Measurements from ENCODE around the gene BRSK2. TPM values are rescaled to one million over a fixed set of nuclear protein-coding genes. Genes with fewer than 3 reads are reported as not detected.
A peak's percentile ranks its signal among the peaks of the same experiment; 100 is the strongest.

BRSK2 gene
- total RNA-seq, 4 donors from 2014 or later = 0.35 to 6.4 (median 0.40) TPM; not detected in 1

GRCh38 chr11:1483445-1483961 lies 93.8 kb downstream of the BRSK2 start:
- H3K36me3 ChIP-seq = peaks cover 0 to 23% (median 0%) of the 10 kb centered on the region in 3 donors
- no peak overlapping the region for H3K4me3 ChIP-seq
- DNase-seq = no peak
- TF ChIP-seq POLR2A (IDR thresholded peaks at IDR 0.05) = no peak
- no peak for TF ChIP-seq CTCF (IDR thresholded peaks at IDR 0.05)
- no peaks in the 10 kb centered on the region for H3K9me3 ChIP-seq
- H3K4me1 ChIP-seq = peaks cover 8 to 40% (median 29%) of the 10 kb centered on the region in 4 donors
- H3K27ac ChIP-seq = peak overlapping the region in 3 of 4 donors; percentile 31 to 79 (median 65)
- no peaks in the 10 kb centered on the region for H3K27me3 ChIP-seq

GRCh38 chr11:1484061-1484671 lies 94.4 kb downstream of the BRSK2 start:
- no peak overlapping the region for H3K4me3 ChIP-seq

GRCh38 chr11:1484695-1485503 lies 95.2 kb downstream of the BRSK2 start:
- no peaks in the 10 kb centered on the region for H3K9me3 ChIP-seq
- peaks cover 0 to 9% (median 0%) of the 10 kb centered on the region in 3 donors for H3K36me3 ChIP-seq
- peak in 1 of 3 donors; percentile 48 for DNase-seq
- no peak for TF ChIP-seq CTCF (IDR thresholded peaks at IDR 0.05)
- no peak for TF ChIP-seq POLR2A (IDR thresholded peaks at IDR 0.05)
- peaks cover 8 to 52% (median 35%) of the 10 kb centered on the region in 4 donors for H3K4me1 ChIP-seq
- peak overlapping the region in 1 of 4 donors; percentile 40 for H3K4me3 ChIP-seq
- H3K27me3 ChIP-seq = no peaks in the 10 kb centered on the region
- peak overlapping the region in 3 of 4 donors; percentile 30 to 79 (median 62) for H3K27ac ChIP-seq

More at GRCh38 chr11:1484061-1484671, 94.4 kb downstream of the BRSK2 start:
- peaks cover 8 to 45% (median 35%) of the 10 kb centered on the region in 4 donors for H3K4me1 ChIP-seq
- peaks cover 0 to 17% (median 0%) of the 10 kb centered on the region in 3 donors for H3K36me3 ChIP-seq
- no peaks in the 10 kb centered on the region for H3K27me3 ChIP-seq
- DNase-seq = no peak
- H3K9me3 ChIP-seq = no peaks in the 10 kb centered on the region
- TF ChIP-seq CTCF (IDR thresholded peaks at IDR 0.05) (no peak), POLR2A (IDR thresholded peaks at IDR 0.05) (no peak)
- H3K27ac ChIP-seq = peak overlapping the region in 2 of 4 donors; percentile 30 to 79

GRCh38 chr11:1485504-1485885 lies 95.8 kb downstream of the BRSK2 start:
- peak overlapping the region in 3 of 4 donors; percentile 62 to 79 (median 66) for H3K27ac ChIP-seq
- peaks cover 8 to 52% (median 35%) of the 10 kb centered on the region in 4 donors for H3K4me1 ChIP-seq
- H3K27me3 ChIP-seq = no peaks in the 10 kb centered on the region
- no peaks in the 10 kb centered on the region for H3K9me3 ChIP-seq
- DNase-seq = peak in 1 of 3 donors; percentile 48
- TF ChIP-seq CTCF (IDR thresholded peaks at IDR 0.05) = no peak
- no peak for TF ChIP-seq POLR2A (IDR thresholded peaks at IDR 0.05)
- H3K4me3 ChIP-seq = peak overlapping the region in 3 of 4 donors; percentile 20 to 40 (median 29)
- H3K36me3 ChIP-seq = peaks cover 0 to 4% (median 0%) of the 10 kb centered on the region in 3 donors

GRCh38 chr11:1486054-1486825 lies 96.5 kb downstream of the BRSK2 start, which contains the start of gene MOB2:
Gene MOB2, minus strand, starts transcription at chr11:1486779. Its CDS starts 223 bp downstream, at chr11:1486556.
- peak; percentile 25 to 71 (median 62) for DNase-seq
- H3K9me3 ChIP-seq = no peaks in the 10 kb centered on the region
- no peaks in the 10 kb centered on the region for H3K27me3 ChIP-seq
- TF ChIP-seq POLR2A (IDR thresholded peaks at IDR 0.05) = no peak
- peak in 2 of 6 experiments; percentile 5 to 28 for TF ChIP-seq CTCF (IDR thresholded peaks at IDR 0.05)
- H3K4me3 ChIP-seq = peak within 1 kb of the TSS; percentile 6 to 40 (median 24)
- no peaks in the 10 kb centered on the region for H3K36me3 ChIP-seq
- peaks cover 8 to 52% (median 35%) of the 10 kb centered on the region in 4 donors for H3K4me1 ChIP-seq
- peak within 1 kb of the TSS; percentile 36 to 79 (median 64) for H3K27ac ChIP-seq

Measured in Peyer's patch (tissue), 4 donors.